GM15510 (cell line): Measurements from ENCODE around the gene KRTCAP2.

Experiments
- POLR2A ChIP-seq: IDR thresholded peaks from 3 replicates; pipeline ENCODE4 v1.6.1; 2011; ENCODE audit warnings: borderline replicate concordance; ENCODE audit not compliant: insufficient read length; ENCODE audit errors: extremely low read depth

Gene KRTCAP2

GRCh38 chr1:155172732-155173477 lies at the start of gene KRTCAP2:
Gene KRTCAP2 (minus strand): TSS chr1:155173304. CDS start chr1:155173224, 80 bp downstream.
- peak; percentile 94 for TF ChIP-seq POLR2A

GRCh38 chr1:155219592-155220031 lies 46.5 kb upstream of the KRTCAP2 start:
- no peak for TF ChIP-seq POLR2A

GRCh38 chr1:155218854-155219591 lies 45.9 kb upstream of the KRTCAP2 start:
- TF ChIP-seq POLR2A = no peak

- no peak for TF ChIP-seq POLR2A
Measured at GRCh38 chr1:155210314-155211104, 37.4 kb upstream of the KRTCAP2 start.

- no peak for TF ChIP-seq POLR2A
Measured at GRCh38 chr1:155209312-155209721, 36.2 kb upstream of the KRTCAP2 start.

DNA sequence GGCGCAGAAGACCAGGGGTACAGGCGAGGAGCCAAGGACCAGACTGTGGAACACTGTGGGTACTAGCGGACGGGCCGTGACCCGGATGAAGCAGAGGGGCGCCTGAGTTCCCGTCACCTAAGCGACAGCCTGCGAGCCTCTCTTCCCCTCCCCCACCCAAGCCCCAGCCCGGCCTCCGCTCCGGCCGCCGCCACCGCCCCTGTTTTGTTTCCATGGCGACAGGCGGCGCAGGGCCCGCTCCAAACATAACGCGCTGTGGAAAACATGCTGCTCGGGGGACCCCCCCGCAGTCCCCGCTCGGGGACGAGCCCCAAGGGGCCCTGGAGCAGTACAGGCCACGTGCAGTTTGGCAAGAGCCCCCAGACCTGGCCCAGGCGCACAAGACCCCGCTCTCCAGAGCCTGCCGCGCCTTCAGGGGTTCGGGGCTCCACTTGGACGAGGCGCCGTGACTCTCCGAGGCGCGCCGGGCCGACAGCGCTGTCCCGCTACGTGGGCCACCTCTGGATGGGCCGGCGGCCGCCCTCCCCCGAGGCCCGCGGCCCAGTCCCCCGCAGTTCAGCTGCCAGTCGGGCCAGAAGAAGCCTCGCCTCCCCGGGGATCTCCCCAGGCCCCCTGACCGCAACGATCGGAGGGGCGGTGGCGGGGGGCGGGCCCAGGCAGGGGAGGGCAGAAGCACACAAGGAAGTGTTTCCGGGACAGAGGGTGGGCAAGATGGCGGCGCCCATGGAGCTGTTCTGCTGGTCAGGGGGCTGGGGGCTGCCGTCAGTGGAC lies 35.6 kb upstream of the KRTCAP2 start, which contains the start of gene MTX1:
Gene MTX1, plus strand, starts transcription at position 155 of the 771 bp plus-strand sequence. Its CDS starts 110 bp downstream, at position 265.
- TF ChIP-seq POLR2A = peak; percentile 63

- no peak for TF ChIP-seq POLR2A
Measured at GRCh38 chr1:155207806-155208540, 34.9 kb upstream of the KRTCAP2 start, which contains the start of gene THBS3. Gene THBS3 (minus strand): TSS chr1:155207897. CDS start chr1:155207876, 21 bp downstream.

DNA sequence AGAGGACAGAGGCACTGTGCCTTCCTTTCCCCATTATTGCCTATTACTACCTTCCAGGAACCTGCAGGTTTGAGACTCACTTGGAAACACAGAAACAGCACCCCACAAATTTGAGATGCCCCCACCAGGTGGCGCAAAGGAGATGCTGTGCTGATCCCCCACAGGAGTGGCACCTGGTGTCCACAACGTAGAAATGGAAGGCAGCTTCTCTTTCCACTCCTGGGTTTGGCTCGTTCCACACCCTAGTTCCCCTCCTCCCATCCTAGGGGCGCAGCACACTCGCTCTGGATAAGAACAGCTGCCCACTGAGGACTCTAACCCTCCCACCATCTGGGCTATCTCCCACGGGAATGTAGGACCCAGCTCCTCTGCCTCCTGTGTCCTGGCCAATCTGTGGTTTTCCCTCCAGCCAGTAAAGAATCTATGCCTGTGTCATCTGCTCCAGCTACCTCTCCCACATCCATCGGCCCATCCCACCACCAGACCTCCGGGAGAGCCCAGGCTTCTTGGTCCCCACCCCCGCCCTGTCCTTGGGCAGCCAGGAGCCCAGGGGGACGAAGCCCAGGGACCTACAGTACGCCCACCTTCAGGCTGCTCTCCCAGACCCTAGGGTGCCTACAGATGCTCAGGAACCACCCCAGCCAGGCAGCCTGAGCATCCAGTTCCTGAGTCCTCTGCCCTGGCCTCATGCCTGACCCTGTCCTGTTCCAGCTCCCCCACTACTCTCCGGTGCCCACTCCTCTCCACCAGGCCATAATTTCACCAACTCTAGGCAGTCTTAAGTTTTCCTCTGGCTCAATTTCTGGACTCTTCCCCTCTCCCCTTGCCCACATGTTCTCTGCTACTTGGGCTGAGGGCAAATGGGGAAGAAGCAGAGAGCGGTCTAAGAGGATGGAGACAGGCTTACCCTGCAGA lies 34.0 kb upstream of the KRTCAP2 start:
- no peak for TF ChIP-seq POLR2A

DNA sequence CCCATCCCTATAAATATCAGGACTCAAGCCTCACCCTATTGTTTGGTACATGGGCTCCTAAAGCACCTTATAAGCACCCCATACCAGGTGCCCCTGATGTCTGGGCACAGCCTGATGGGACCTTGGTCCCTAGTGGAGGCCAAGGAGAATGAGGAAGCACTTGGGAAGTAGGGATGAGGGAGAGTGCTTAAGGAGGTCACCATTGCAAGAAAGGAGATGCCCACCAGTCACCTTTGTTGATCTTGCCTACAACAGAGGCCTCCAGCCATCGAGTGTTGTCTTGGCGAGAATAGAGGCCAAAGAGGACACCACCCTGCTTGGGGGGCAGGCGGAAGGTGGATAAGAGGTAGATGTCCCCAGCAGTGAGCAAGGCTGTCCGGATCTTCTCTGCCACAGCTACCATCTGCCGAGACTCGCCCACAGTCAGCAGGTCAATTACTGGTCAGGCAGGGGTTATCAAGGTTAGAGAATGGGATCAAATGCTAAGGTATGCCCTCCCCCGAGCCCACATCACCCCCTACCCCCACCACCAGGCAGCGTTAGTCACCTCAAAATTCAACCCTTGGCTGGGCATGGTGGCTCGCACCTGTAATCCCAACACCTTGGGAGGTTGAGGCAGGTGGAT lies 33.0 kb upstream of the KRTCAP2 start:
- TF ChIP-seq POLR2A = no peak

GRCh38 chr1:155205035-155205434 lies 31.9 kb upstream of the KRTCAP2 start:
- no peak for TF ChIP-seq POLR2A

DNA sequence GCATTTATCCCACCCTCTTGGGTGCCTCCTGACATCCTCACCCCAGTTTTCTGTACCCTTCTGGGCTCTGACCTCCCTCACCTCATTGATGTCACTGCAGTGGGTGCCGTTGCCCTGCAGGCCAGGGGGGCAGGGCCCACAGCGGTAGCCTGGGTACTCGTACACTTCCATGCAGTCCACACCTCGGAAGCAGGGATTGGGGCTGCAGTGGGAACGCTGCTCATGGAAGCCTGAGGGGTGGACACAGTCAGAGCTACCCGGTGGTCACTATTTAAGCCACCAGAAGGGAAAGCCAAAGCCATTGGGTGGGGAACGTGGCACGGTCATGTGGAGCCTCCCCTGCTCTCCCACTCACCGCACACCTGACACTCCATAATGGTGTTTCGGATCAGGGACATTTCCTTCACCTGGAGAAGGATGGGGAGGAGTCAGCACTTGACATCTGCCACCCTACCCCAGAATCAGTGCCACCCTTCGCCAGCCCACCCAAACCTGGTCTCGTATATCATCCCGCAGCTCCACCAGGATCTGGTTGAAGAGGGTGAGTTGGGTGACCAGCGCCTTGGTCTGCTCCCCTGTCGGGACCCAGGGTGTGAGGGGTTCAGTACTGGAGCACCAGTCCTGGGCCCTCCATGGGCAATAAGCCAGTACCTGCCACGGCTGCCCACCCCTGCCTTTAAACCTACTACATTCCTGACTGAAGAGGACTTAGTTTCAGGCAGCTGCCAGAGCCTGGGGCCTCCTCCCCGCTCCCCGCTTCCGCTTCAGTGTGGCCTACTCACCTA lies 29.8 kb upstream of the KRTCAP2 start:
- TF ChIP-seq POLR2A = no peak
